GM06990 (cell line): ENCODE data around the gene RBPJL.

ENCODE experiments used
- DNase-seq: peaks from one replicate; pipeline ENCODE4 v3.0.0-alpha.2; 2011; ENCODE audit not compliant: insufficient read length; ENCODE audit errors: extremely low read depth
- H3K27me3 ChIP-seq: replicated peaks from 2 replicates; pipeline ENCODE4 v1.6.0; 2011; ENCODE audit warnings: low read length; ENCODE audit not compliant: control insufficient read depth, insufficient read depth
- H3K36me3 ChIP-seq: 2 replicates; pipeline ENCODE4 v1.5.1; 2011; ENCODE audit warnings: low read length; ENCODE audit not compliant: control insufficient read depth, insufficient read depth
- H3K4me3 ChIP-seq: replicated peaks from 2 replicates; pipeline ENCODE4 v1.5.1; 2011; ENCODE audit warnings: low read depth, mild to moderate bottlenecking, control low read depth, low read length
- TF ChIP-seq, protein P1 (sequence below): IDR thresholded peaks from 2 replicates; pipeline ENCODE4 v1.5.1; 2011; ENCODE audit warnings: low read length, control low read depth, mild to moderate bottlenecking, inconsistent platforms; ENCODE audit not compliant: insufficient read depth, poor library complexity, severe bottlenecking

Gene RBPJL

DNA sequence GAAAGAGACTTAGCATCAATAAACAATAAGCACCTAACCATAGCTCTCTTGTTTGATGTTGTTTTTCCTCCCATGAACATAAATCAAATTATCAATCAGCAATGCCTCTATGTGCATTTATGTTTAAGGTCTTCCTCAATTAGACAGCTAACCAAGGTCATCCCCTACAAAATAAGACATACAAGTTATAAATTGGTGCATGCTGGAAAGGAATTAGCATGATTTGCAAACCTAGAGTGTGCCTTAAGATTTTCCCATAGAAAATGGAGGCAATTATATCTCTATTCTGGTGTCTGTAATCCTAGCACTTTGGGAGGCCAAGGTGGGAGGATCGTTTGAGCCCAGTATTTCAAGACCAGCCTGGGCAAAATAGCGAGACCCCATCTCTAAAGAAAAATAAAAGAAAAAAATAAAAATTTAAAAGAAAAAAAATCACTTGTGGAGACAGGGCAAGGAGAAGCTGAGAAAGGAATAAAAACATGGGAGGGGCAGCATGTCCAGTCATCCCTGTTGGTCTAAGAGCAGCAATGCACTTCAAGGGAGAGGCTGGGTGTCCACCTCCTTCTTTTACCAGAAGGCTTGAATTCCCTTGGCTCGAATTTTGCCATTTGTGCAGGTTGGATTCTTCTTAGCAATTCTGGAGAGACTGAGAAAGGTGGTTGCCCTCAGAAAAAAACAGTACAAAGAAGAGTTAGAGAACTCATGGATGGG lies 42.9 kb upstream of the RBPJL start:
- DNase-seq: no peak
- Histone ChIP-seq H3K27me3 (peaks cover 2% of the 10 kb centered on the region), H3K4me3 (no peak overlapping the region), H3K36me3 (no peaks in the 10 kb centered on the region)
- TF ChIP-seq, protein P1, sequence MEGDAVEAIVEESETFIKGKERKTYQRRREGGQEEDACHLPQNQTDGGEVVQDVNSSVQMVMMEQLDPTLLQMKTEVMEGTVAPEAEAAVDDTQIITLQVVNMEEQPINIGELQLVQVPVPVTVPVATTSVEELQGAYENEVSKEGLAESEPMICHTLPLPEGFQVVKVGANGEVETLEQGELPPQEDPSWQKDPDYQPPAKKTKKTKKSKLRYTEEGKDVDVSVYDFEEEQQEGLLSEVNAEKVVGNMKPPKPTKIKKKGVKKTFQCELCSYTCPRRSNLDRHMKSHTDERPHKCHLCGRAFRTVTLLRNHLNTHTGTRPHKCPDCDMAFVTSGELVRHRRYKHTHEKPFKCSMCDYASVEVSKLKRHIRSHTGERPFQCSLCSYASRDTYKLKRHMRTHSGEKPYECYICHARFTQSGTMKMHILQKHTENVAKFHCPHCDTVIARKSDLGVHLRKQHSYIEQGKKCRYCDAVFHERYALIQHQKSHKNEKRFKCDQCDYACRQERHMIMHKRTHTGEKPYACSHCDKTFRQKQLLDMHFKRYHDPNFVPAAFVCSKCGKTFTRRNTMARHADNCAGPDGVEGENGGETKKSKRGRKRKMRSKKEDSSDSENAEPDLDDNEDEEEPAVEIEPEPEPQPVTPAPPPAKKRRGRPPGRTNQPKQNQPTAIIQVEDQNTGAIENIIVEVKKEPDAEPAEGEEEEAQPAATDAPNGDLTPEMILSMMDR: no peak

DNA sequence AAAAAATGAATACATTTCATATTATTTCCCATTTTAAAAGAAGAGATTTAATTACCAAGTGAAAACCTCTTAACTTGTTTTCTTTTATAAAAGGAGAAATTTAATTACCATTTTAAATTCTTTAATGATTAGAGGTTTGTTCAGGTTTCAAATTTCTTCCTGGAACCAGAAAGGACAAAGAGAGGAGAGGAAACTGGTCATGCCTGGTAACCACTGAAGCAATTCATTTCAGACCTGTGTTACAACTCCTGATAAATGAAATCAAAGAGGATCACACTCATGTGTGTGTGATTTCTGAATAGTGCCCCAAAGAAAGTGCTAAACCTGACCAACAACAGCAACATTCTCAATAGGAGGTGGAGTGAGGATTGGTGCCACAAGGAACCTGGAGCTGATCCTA lies 39.7 kb upstream of the RBPJL start:
- H3K4me3 ChIP-seq: no peak overlapping the region
- no peak for DNase-seq
- H3K36me3 ChIP-seq: no peaks in the 10 kb centered on the region
- H3K27me3 ChIP-seq: no peaks in the 10 kb centered on the region; the same call in 1 of the 2 replicates
- TF ChIP-seq, protein P1: no peak

DNA sequence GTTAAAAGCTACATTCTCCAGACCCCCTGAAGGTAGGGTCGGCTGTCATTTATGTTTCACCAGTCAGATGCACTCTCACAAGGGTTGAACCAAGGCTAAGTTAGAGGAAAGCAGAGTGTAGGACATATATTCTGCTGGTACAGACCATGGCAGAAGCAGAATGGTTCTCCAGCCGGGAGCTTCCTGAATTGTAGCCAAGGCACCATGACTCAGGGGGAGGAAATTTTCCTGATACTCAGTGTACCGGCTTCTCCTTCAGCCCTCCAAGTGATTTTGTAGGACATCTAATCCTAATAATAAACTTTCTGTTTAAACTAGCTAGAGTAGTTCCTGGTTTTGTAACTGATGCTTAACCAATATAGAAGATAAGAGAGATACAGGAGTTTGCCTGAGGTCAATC lies 38.1 kb upstream of the RBPJL start:
- H3K4me3 ChIP-seq: no peak overlapping the region
- DNase-seq: no peak
- TF ChIP-seq, protein P1: no peak
- no peaks in the 10 kb centered on the region for H3K36me3 ChIP-seq
- H3K27me3 ChIP-seq: no peaks in the 10 kb centered on the region; the same call in 1 of the 2 replicates

DNA sequence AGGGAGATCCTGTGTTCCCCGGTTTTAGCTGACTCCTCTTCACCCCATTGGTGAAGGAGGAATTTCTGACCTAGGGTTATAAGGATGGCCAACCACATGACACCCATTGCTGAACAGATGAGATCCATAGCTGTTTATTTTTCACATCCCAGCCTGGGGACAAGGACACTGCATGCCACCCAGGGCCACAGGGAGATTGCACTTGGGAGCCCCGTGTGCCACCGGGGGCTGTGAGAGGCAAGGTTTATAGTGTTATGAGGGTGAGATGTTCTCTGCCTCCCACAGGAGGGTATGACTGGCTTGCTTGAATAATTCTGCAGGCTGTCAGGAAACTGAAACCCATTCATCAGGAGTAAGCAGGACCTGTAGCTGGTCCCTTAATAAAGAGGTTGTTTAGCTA lies 37.6 kb upstream of the RBPJL start:
- TF ChIP-seq, protein P1: no peak
- DNase-seq: no peak
- H3K4me3 ChIP-seq: no peak overlapping the region
- no peaks in the 10 kb centered on the region for H3K36me3 ChIP-seq
- H3K27me3 ChIP-seq: no peaks in the 10 kb centered on the region; the same call in 1 of the 2 replicates

DNA sequence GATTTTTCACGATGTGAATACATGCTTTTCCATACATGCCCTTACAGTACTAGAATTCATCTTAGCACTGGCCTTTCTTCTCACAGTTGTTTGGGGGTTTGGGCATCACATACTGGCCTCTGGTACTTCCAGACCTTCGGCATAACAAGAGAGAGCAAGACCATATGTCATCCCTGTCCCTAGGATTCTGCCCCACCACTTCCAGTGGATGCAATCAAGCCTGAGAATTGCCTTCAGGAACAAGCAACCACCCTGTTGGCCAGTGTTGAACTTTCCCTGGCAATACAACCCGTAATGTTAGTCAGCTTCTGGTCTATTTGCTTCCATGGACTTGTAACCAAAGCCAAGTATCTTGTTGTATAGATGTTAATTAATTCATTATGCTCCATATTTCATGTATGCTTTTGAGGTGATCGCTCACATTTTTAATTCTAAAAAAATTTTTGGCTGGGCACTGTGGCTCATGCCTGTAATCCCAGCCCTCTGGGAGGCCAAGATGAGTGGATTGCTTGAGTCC lies 36.8 kb upstream of the RBPJL start:
- Histone ChIP-seq H3K4me3 (no peak overlapping the region), H3K27me3 (no peaks in the 10 kb centered on the region; the same call in 1 of the 2 replicates), H3K36me3 (no peaks in the 10 kb centered on the region)
- DNase-seq: no peak
- TF ChIP-seq, protein P1: no peak
